HepG2 (cell line): ENCODE measurements around the gene WDR81. TPM values are rescaled to one million over a fixed set of nuclear protein-coding genes. Genes with fewer than 3 reads are reported as not detected.

Experiments
- BCL3 ChIP-seq: sonication (generic); formaldehyde crosslinking; IDR thresholded peaks from 2 replicates; pipeline ENCODE4 v1.5.1; 2020; ENCODE audit warnings: mild to moderate bottlenecking, missing genetic modification reagents, moderate library complexity
- GATAD2A ChIP-seq: IDR thresholded peaks from 2 replicates; pipeline ENCODE4 v1.6.1; 2016
- RAD51 ChIP-seq: fragments of 450-650 bp; IDR thresholded peaks from 2 replicates; pipeline ENCODE4 v1.6.1; 2016; ENCODE audit warnings: borderline replicate concordance
- RBM39 ChIP-seq: fragments of 200-400 bp; formaldehyde crosslinking; IDR thresholded peaks from one replicate; pipeline ENCODE4 v1.6.1; 2018; ENCODE audit warnings: antibody characterized with exemption, mild to moderate bottlenecking, low read depth, low read length; ENCODE audit not compliant: poor library complexity, severe bottlenecking
- RXRB ChIP-seq: IDR thresholded peaks from 2 replicates; pipeline ENCODE4 v1.6.1; 2016; ENCODE audit warnings: borderline replicate concordance, missing genetic modification reagents, missing compliant biosample characterization
- SALL2 ChIP-seq: sonication (generic); formaldehyde crosslinking; IDR thresholded peaks from 2 replicates; pipeline ENCODE4 v1.8.1; 2023; ENCODE audit warnings: mild to moderate bottlenecking, missing genetic modification reagents, inconsistent platforms
- SRF ChIP-seq: IDR thresholded peaks from 2 replicates; pipeline ENCODE4 v1.6.1; 2011; ENCODE audit warnings: mild to moderate bottlenecking, low read depth, low read length, moderate library complexity
- TFE3 ChIP-seq: IDR thresholded peaks from 2 replicates; pipeline ENCODE4 v1.6.1; 2016
- ZNF30 ChIP-seq: sonication (generic); formaldehyde crosslinking; IDR thresholded peaks from 2 replicates; pipeline ENCODE4 v1.5.0; 2020; ENCODE audit warnings: mild to moderate bottlenecking, missing genetic modification reagents
- ZNF318 ChIP-seq: sonication (generic); formaldehyde crosslinking; IDR thresholded peaks from 2 replicates; pipeline ENCODE4 v1.4.0; 2020; ENCODE audit warnings: mild to moderate bottlenecking, missing genetic modification reagents
- ZNF550 ChIP-seq: sonication (generic); formaldehyde crosslinking; IDR thresholded peaks from 2 replicates; pipeline ENCODE4 v1.4.0; 2020; ENCODE audit warnings: mild to moderate bottlenecking, missing genetic modification reagents, borderline replicate concordance
- ZNF572 ChIP-seq: sonication (generic); formaldehyde crosslinking; IDR thresholded peaks from 2 replicates; pipeline ENCODE4 v1.5.1; 2020; ENCODE audit warnings: mild to moderate bottlenecking, missing genetic modification reagents
- ZNF589 ChIP-seq: sonication (generic); formaldehyde crosslinking; conservative IDR thresholded peaks from 2 replicates; pipeline ENCODE4 v1.8.0; 2022; ENCODE audit warnings: mild to moderate bottlenecking, moderate library complexity, missing genetic modification reagents
- ZNF775 ChIP-seq: sonication (generic); formaldehyde crosslinking; IDR thresholded peaks from 2 replicates; pipeline ENCODE4 v1.4.0; 2020; ENCODE audit warnings: missing genetic modification reagents, mild to moderate bottlenecking, moderate library complexity, borderline replicate concordance
- polyA plus RNA-seq, 8 experiments: library from polyadenylated mRNA; depleted of rRNA in 3 of 8; stranded (reverse) in 7 of 8; unstranded in 1 of 8; fragments of >200 nt; fragmentation: Illumina TruSeq in 4 of 8; extraction: Trizol in 4 of 8; gene quantifications; 2 replicates each; pipeline versions ENCODE4 v1.2.1 to v1.2.3, GENCODE V29; 2011 to 2016; ENCODE audit warnings: low read depth in 4 of 8, missing spikeins in 1 of 8, mixed read lengths in 1 of 8; ENCODE audit not compliant: insufficient read depth in 1 of 8
- total RNA-seq, 5 experiments: library from RNA; depleted of rRNA; stranded (reverse); fragments of >200 nt; fragmentation: Illumina TruSeq; extraction: Trizol; gene quantifications; 2 replicates each; pipeline ENCODE4 v1.2.3, GENCODE V29; 2016; ENCODE audit warnings: low read depth in 1 of 5

The WDR81 gene
- total and polyA plus RNA-seq, 2 of the 13 experiments (the other 11 are each of a cell fraction or from before 2014, with no cell fraction given): 9.1 to 16.7 TPM

- TF ChIP-seq TFE3 (CRISPR knock-in tag) (no peak), RAD51 (no peak), RBM39 (no peak), ZNF775 (CRISPR knock-in tag) (no peak), ZNF550 (no peak), SRF (no peak), ZNF589 (CRISPR knock-in tag) (0 out of 2 replicates have a peak, but pooled peaks have one; percentile 25), SALL2 (CRISPR knock-in tag) (no peak), ZNF30 (no peak), ZNF572 (CRISPR knock-in tag) (no peak), ZNF318 (CRISPR knock-in tag) (no peak), RXRB (CRISPR knock-in tag) (peak; percentile 40; the same call in 1 of the 2 replicates), GATAD2A (peak; percentile 66), BCL3 (CRISPR knock-in tag) (no peak)
Measured at GRCh38 chr17:1709971-1710806, 14.3 kb upstream of the WDR81 start, which contains the start of gene TLCD2 (continued).
